Measurements from ENCODE around the gene SLC25A40. TPM values are rescaled to one million over a fixed set of nuclear protein-coding genes. Genes with fewer than 3 reads are reported as not detected.
A peak's percentile ranks its signal among the peaks of the same experiment; 100 is the strongest.
"Not testable (repeated sequence)": the region's sequence is repeated elsewhere in the genome, so short reads cannot be mapped to it uniquely, and the experiment has no call there.

SLC25A40 gene
- total RNA-seq, 1 experiment from 2014 or later, result 32.4 TPM

DNA sequence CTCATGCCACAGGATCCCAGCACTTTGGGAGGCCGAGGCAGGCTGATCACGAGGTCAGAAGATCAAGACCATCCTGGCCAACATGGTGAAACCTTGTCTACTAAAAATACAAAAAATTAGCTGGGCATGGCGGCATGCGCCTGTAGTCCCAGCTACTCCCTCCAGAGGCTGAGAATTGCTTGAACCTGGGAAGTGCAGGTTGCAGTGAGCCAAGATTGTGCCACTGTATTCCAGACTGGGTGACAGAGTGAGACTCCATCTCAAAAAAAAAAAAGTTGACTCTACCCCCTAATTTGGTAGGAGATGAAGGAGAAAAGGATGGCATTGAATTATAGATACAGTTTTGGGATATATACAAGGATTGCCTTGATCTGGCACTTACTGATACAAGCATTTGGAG, 32.7 kb upstream of the SLC25A40 start:
- H2AFZ ChIP-seq (ENCODE audit: low read depth, low read length, poor library complexity, severe bottlenecking); DNase-seq (ENCODE audit: low read depth, low spot score); BruUV-seq (replicated peaks); H3K79me2 ChIP-seq (ENCODE audit: insufficient read depth, low read length); H3K9ac ChIP-seq (ENCODE audit: low read length); H3K4me1 ChIP-seq (ENCODE audit: control insufficient read depth in 1 of 2, insufficient read depth in 2 of 2, low read length in 2 of 2); H3K4me2 ChIP-seq (ENCODE audit: low read length); H3K27me3 ChIP-seq (ENCODE audit: insufficient read depth, low read length); POLR2A ChIA-PET; H3K9me2 ChIP-seq (ENCODE audit: insufficient read depth); RAD21 ChIA-PET (ENCODE audit: low non-redundant PET in 1 of 2, low total read pairs in 2 of 2, uncharacterized antibody in 2 of 2, unreplicated experiment in 2 of 2); H3K9me3 ChIP-seq (ENCODE audit: control insufficient read depth in 1 of 2, insufficient read depth in 1 of 2, low read depth in 1 of 2, low read length in 2 of 2); H4K20me1 ChIP-seq (ENCODE audit: insufficient read depth); CTCF ChIA-PET; H3K27ac ChIP-seq (ENCODE audit: low read depth, low read length); H3K4me3 ChIP-seq (replicated peaks in 1 of 2; ENCODE audit: low read depth in 1 of 2, low read length in 2 of 2): not testable (repeated sequence)
- peak; percentile 60 for ATAC-seq
- peak; percentile 22; the same call in 1 of the 2 replicates for TF ChIP-seq POLR2AphosphoS5 (IDR thresholded peaks at IDR 0.05; ENCODE audit: low read depth, low read length)
- TF ChIP-seq, protein P1, sequence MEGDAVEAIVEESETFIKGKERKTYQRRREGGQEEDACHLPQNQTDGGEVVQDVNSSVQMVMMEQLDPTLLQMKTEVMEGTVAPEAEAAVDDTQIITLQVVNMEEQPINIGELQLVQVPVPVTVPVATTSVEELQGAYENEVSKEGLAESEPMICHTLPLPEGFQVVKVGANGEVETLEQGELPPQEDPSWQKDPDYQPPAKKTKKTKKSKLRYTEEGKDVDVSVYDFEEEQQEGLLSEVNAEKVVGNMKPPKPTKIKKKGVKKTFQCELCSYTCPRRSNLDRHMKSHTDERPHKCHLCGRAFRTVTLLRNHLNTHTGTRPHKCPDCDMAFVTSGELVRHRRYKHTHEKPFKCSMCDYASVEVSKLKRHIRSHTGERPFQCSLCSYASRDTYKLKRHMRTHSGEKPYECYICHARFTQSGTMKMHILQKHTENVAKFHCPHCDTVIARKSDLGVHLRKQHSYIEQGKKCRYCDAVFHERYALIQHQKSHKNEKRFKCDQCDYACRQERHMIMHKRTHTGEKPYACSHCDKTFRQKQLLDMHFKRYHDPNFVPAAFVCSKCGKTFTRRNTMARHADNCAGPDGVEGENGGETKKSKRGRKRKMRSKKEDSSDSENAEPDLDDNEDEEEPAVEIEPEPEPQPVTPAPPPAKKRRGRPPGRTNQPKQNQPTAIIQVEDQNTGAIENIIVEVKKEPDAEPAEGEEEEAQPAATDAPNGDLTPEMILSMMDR (IDR thresholded peaks at IDR 0.05 in 2 of 3, conservative IDR thresholded peaks at IDR 0.05 in 1 of 3; ENCODE audit: borderline replicate concordance in 1 of 3, insufficient read depth in 1 of 3, low read depth in 2 of 3, low read length in 2 of 3), result 0 out of 6 replicates have a peak, but pooled peaks of 2 of the 3 experiments have one; percentile 11 to 12
- H3K36me3 ChIP-seq (ENCODE audit: control insufficient read depth in 1 of 2, insufficient read depth in 2 of 2, low read length in 2 of 2), result peaks cover 9 to 18% of the 10 kb centered on the region in 2 experiments; a peak in 3 of 4 replicates
- intact Hi-C loops (cut with micrococcal nuclease), result loop anchor here (10.0 kb wide), 1 partner anchor 206 kb away; no protein-coding TSS in a partner anchor

DNA sequence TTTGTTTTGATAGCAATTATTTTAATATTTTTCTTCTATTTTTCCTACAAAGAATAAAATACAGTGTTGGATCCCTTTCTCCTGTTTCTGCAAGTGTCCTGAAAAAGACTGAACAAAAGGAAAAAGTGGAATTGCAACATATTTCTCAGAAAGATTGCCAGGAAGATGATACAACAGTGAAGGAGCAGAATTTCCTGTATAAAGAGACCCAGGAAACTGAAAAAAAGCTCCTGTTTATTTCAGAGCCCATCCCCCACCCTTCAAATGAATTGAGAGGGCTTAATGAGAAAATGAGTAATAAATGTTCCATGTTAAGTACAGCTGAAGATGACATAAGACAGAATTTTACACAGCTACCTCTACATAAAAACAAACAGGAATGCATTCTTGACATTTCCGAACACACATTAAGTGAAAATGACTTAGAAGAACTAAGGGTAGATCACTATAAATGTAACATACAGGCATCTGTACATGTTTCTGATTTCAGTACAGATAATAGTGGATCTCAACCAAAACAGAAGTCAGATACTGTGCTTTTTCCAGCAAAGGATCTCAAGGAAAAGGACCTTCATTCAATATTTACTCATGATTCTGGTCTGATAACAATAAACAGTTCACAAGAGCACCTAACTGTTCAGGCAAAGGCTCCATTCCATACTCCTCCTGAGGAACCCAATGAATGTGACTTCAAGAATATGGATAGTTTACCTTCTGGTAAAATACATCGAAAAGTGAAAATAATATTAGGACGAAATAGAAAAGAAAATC, 31.2 kb upstream of the SLC25A40 start:
- H3K9me2 ChIP-seq (ENCODE audit: insufficient read depth); H3K9ac ChIP-seq (ENCODE audit: low read length); H3K27ac ChIP-seq (ENCODE audit: low read depth, low read length); H3K4me1 ChIP-seq (ENCODE audit: control insufficient read depth in 1 of 2, insufficient read depth in 2 of 2, low read length in 2 of 2); CTCF ChIA-PET; RAD21 ChIA-PET (ENCODE audit: low non-redundant PET in 1 of 2, low total read pairs in 2 of 2, uncharacterized antibody in 2 of 2, unreplicated experiment in 2 of 2); H3K4me2 ChIP-seq (ENCODE audit: low read length); H2AFZ ChIP-seq (ENCODE audit: low read depth, low read length, poor library complexity, severe bottlenecking); DNase-seq (ENCODE audit: low read depth, low spot score); POLR2A ChIA-PET; H3K27me3 ChIP-seq (ENCODE audit: insufficient read depth, low read length); H3K9me3 ChIP-seq (ENCODE audit: control insufficient read depth in 1 of 2, insufficient read depth in 1 of 2, low read depth in 1 of 2, low read length in 2 of 2); ATAC-seq; BruUV-seq (replicated peaks); H4K20me1 ChIP-seq (ENCODE audit: insufficient read depth); H3K4me3 ChIP-seq (replicated peaks in 1 of 2; ENCODE audit: low read depth in 1 of 2, low read length in 2 of 2); H3K79me2 ChIP-seq (ENCODE audit: insufficient read depth, low read length): not testable (repeated sequence)
- H3K36me3 ChIP-seq (ENCODE audit: control insufficient read depth in 1 of 2, insufficient read depth in 2 of 2, low read length in 2 of 2), result peaks cover 9 to 26% of the 10 kb centered on the region in 2 experiments; a peak in 3 of 4 replicates
- intact Hi-C loops (cut with micrococcal nuclease), result loop anchor here (10.0 kb wide), 1 partner anchor 207 kb away; no protein-coding TSS in a partner anchor
